Measurements from ENCODE around the gene SEC14L5. TPM values are rescaled to one million over a fixed set of nuclear protein-coding genes. Genes with fewer than 3 reads are reported as not detected.

Gene SEC14L5
- total RNA-seq, 1 donor from 2014 or later = 31.4 TPM

GRCh38 chr16:5004311-5004710 is 46.2 kb downstream of the SEC14L5 start:
- intact Hi-C loops (cut with micrococcal nuclease) = no loop called here
- ATAC-seq (peak; percentile 12), DNase-seq (no peak)

DNA sequence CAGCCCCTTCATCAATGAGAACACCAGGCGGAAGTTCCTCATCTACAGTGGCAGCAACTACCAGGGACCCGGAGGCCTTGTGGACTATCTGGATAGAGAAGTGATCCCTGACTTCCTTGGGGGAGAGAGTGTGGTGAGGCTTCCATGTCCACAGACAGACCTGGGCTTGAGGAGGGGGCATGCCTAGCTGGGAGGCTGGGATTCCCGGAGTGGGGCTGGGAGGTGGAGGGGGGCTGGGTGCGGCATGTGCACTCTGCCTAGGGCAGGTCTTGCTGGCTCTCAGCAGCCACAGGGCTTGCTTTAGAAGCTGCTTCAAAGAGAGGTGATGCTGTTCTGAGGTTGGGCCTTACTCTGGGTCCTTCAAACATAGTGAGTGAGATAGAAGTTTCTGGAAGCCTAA is 47.8 kb downstream of the SEC14L5 start:
- no peak for ATAC-seq
- DNase-seq = no peak
- intact Hi-C loops (cut with micrococcal nuclease) = no loop called here

- DNase-seq = no peak
- intact Hi-C loops (cut with micrococcal nuclease) = no loop called here
- no peak for ATAC-seq
Observed at GRCh38 chr16:5006348-5007193, 48.4 kb downstream of the SEC14L5 start.

- DNase-seq (peak; percentile 7), ATAC-seq (no peak)
- intact Hi-C loops (cut with micrococcal nuclease) = no loop called here
Observed at GRCh38 chr16:5007256-5007655, 49.1 kb downstream of the SEC14L5 start.

DNA sequence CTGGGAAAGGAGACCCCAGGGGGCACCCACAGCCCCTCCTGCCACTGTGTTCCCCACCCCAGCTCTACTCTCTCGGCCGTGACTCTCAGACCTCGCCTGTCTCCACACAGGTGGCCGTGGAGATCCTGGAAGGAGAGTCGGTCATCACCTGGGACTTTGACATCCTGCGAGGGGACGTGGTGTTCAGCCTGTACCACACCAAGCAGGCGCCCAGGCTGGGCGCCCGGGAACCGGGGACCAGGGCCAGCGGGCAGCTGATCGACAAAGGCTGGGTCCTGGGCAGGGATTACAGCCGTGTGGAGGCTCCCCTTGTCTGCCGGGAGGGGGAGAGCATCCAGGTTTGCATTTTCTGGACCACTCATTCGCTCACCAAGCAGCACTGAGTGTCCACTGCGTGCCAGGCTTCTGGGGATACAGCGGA is 50.2 kb downstream of the SEC14L5 start:
- DNase-seq (peak; percentile 9), ATAC-seq (no peak)
- intact Hi-C loops (cut with micrococcal nuclease) = no loop called here

- intact Hi-C loops (cut with micrococcal nuclease) = no loop called here
- no peak for ATAC-seq
Observed at GRCh38 chr16:5010576-5011329, 52.6 kb downstream of the SEC14L5 start.

GRCh38 chr16:5011637-5012036 is 53.5 kb downstream of the SEC14L5 start:
- DNase-seq (no peak), ATAC-seq (no peak)
- intact Hi-C loops (cut with micrococcal nuclease) = no loop called here

More at GRCh38 chr16:5010576-5011329, 52.6 kb downstream of the SEC14L5 start:
- DNase-seq = no peak

DNA sequence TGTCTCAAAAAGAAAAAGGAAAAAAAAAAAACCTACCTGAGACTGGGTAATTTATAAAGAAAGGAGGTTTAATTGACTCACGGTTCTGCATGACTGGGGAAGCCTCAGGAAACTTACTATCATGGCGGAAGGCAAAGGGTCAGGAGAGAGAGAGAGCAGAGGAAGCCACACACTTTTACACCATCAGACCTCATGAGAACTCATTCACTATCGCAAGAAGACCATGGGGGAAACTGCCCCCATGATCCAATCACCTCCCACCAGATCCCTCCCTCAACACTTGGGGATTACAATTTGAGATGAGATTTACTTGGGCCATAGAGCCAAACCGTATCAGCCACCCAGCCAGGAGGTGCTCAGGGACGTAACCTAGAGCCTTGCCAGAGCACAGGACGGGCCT is 54.8 kb downstream of the SEC14L5 start:
- no peak for DNase-seq
- intact Hi-C loops (cut with micrococcal nuclease) = no loop called here

GRCh38 chr16:5015351-5015750 is 57.2 kb downstream of the SEC14L5 start:
- no peak for DNase-seq
- intact Hi-C loops (cut with micrococcal nuclease) = no loop called here
- ATAC-seq = no peak

More for the DNA sequence above, 54.8 kb downstream of the SEC14L5 start:
- no peak for ATAC-seq

DNA sequence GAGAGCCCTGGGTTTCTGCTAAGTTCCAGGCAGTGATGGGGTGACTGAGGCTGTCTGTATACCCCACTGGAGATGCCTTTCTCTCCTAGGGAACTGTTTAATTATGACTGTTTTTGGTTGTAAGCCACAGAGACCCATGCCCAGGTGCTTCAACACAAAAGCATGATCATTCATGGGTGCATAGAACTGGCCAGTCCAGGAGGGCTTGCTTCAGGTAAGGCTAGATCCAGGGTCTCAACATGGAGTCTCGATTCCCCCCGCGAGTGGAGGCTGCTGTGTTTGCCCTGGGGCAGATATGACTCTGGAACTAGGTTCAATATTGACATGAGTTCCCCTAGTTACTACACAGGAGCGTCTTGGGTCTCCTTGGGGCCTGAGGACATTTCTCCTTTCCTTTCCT is 57.8 kb downstream of the SEC14L5 start:
- DNase-seq (no peak), ATAC-seq (no peak)
- intact Hi-C loops (cut with micrococcal nuclease) = no loop called here

DNA sequence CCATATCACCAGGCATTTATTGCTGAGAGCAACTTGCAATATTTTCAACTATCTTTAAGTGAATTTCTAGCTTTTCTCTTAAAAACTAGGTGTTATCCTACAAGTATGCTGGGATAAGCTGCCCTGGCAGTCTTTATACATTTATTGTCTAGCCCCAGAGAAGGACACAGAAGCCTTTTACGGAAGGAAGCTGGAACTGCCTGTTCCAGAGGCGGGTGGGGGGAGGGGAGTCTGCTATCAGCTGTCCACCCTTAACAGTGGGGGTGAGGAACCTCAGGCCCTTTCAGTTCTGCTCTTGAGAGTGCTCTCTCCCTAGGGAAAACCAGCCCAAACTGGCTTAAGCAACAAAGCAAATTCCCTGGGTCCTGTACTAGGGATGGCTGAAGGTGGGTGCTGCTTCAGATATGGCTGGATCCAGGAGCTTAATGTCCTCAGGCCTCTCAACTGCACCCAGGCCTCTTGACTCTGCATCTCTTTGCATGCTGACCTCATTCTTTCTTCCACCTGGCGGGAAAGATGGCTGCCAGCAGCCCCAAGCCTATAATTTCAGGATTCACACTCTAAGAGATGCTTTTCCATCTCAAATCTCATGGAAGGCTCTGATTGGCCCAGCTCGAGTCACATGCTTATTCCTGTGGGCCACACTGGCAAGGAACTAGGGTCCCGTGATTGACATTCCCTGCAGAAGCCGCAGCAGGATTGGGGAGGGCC is 59.0 kb downstream of the SEC14L5 start:
- peak; percentile 9 for ATAC-seq
- intact Hi-C loops (cut with micrococcal nuclease) = no loop called here
- no peak for DNase-seq

DNA sequence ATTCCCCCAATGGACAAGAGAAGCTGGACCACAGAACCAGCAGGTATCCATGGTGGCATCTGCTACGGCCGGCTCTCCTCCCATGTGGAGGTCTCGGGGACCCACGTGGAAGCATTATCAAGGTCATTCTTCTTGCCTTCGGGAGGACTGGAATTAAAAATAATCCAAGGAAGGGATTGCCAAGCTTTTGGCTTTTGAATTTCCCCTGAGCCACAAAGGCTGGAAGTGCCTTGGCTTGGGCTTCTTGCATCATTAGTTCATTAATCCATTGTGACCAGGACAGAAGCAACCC is 59.5 kb downstream of the SEC14L5 start:
- DNase-seq (no peak), ATAC-seq (no peak)

GRCh38 chr16:5018793-5019192 is 60.7 kb downstream of the SEC14L5 start:
- no peak for DNase-seq
- intact Hi-C loops (cut with micrococcal nuclease) = no loop called here
- ATAC-seq = peak; percentile 48

More for the DNA sequence above, 59.5 kb downstream of the SEC14L5 start:
- intact Hi-C loops (cut with micrococcal nuclease) = no loop called here

DNA sequence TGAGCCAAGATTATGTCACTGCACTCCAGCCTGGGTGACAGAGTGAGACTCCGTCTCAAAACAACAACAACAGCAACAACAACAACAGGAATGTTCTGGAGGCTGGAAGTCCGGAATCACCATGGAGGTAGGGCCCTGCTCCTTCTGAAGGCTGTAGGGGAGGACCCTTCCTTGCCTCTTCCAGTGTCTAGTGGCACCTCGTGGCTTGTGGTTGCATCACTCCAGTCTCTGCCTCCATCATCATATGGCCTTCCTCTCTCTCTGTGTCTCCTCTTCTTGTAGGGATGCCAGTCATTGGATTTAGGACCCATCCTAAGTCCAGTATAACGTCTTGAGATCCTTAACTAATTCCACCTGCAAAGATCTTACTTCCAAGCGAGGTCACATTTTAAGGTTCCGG is 61.6 kb downstream of the SEC14L5 start:
- intact Hi-C loops (cut with micrococcal nuclease) = no loop called here
- no peak for ATAC-seq
- DNase-seq = no peak

GRCh38 chr16:5020551-5020950 is 62.4 kb downstream of the SEC14L5 start:
- intact Hi-C loops (cut with micrococcal nuclease) = no loop called here
- no peak for ATAC-seq

DNA sequence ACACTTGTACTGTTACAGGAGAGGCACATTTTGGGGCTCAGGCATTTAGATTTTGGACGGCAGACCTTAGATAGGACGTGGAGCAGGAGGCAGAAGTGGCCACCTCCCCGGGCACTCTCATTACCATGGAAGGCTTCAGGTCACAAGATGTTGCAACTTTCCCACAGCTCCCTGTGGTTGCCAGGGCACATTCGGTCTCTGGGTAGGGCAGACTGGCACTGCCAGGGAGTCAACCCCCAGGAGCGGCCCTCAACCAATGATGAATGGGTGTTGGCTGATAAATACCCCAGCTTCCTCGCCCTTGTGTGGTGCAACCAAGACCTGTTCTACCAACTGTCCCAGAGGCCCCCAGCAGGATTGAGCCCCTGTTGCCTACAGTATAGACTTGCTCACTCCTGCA is 64.4 kb downstream of the SEC14L5 start:
- DNase-seq = no peak
- no peak for ATAC-seq
- intact Hi-C loops (cut with micrococcal nuclease) = no loop called here

More at GRCh38 chr16:5020551-5020950, 62.4 kb downstream of the SEC14L5 start:
- no peak for DNase-seq

DNA sequence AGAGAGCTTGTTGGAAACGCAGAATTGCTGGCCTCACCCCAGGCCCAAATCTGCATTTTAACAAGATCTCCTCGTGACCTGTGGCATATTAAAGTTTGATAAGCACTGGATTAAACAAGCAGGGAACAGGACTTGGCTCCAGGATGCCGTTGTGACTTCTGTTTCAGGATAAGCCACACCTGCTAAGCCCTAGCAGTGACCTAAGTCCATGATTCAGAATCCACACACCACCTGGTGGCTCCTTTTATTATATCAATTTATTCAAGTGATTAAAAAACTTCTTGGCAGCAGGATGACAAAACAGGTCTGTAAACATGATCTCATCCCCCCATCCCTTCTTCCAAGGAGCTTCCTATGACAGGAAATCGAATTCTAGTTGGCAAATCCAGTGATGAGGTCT is 66.5 kb downstream of the SEC14L5 start:
- no peak for DNase-seq
- intact Hi-C loops (cut with micrococcal nuclease) = no loop called here
- ATAC-seq = peak; percentile 63

DNA sequence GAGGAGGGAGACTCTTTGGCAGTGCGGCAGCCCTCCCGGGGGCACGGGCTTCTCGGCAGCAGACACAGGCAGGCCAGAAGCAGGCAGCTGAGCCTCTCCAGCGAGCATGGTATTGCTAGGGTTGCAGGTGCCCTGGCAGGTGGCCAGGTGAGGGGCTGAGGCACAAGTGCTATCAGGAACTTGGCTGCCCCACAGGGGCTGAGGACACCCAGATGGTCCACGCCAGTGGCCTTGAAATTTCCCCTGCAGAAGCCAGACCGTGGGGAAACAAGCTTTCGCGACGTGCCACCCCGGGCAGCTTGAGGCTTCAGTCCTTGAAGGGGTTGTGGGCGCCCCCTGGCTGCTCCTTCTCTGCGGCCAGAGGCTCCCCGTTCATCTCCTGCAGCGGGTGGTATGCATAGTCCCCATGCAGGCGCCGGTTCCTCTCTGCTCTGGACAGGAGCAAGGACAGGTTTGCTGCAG is 67.1 kb downstream of the SEC14L5 start:
- DNase-seq (peak; percentile 70), ATAC-seq (peak; percentile 70)
- intact Hi-C loops (cut with micrococcal nuclease) = no loop called here

- ATAC-seq (no peak), DNase-seq (no peak)
- intact Hi-C loops (cut with micrococcal nuclease) = no loop called here
Observed at GRCh38 chr16:5026664-5027063, 68.5 kb downstream of the SEC14L5 start.

- intact Hi-C loops (cut with micrococcal nuclease) = no loop called here
- no peak for ATAC-seq
Observed at GRCh38 chr16:5027086-5027485, 69.0 kb downstream of the SEC14L5 start.

More at GRCh38 chr16:5027086-5027485, 69.0 kb downstream of the SEC14L5 start:
- DNase-seq = no peak
